Left ventricle myocardium superior (tissue), 1 donor: ENCODE data around the gene PUM1. TPM values are rescaled to one million over a fixed set of nuclear protein-coding genes. Genes with fewer than 3 reads are reported as not detected.
"Not testable (repeated sequence)": the region's sequence is repeated elsewhere in the genome, so short reads cannot be mapped to it uniquely, and the experiment has no call there.

Experiments used
- ATAC-seq: fragments of 200-7000 bp; cut with Tn5 transposase; one replicate; pipeline ENCODE4 v1.9.1; 2020; ENCODE audit warnings: mild to moderate bottlenecking, moderate library complexity
- DNase-seq: peaks from one replicate; pipeline ENCODE4 v3.0.0-alpha.2; 2020
- intact Hi-C: fragments of 100-400 bp; cut with micrococcal nuclease; formaldehyde crosslinking; loops from one replicate; pipeline ENCODE4 v1.11.0; 2022
- long read RNA-seq: library from polyadenylated mRNA; unstranded; transcript quantifications from one replicate; pipeline ENCODE4 v2.0.0, GENCODE V29; 2021
- total RNA-seq: library from RNA; stranded (reverse); fragmentation: NEBNext Ultra II Directional; extraction: Animal tissue kit (Norgen Biotek cat#: 25700); gene quantifications from one replicate; pipeline ENCODE4 v1.2.1, GENCODE V29; 2021
- donor health status: DM: no; HTN: yes; CAD: no; lungs with severe emphysema.

PUM1 gene, protein sequence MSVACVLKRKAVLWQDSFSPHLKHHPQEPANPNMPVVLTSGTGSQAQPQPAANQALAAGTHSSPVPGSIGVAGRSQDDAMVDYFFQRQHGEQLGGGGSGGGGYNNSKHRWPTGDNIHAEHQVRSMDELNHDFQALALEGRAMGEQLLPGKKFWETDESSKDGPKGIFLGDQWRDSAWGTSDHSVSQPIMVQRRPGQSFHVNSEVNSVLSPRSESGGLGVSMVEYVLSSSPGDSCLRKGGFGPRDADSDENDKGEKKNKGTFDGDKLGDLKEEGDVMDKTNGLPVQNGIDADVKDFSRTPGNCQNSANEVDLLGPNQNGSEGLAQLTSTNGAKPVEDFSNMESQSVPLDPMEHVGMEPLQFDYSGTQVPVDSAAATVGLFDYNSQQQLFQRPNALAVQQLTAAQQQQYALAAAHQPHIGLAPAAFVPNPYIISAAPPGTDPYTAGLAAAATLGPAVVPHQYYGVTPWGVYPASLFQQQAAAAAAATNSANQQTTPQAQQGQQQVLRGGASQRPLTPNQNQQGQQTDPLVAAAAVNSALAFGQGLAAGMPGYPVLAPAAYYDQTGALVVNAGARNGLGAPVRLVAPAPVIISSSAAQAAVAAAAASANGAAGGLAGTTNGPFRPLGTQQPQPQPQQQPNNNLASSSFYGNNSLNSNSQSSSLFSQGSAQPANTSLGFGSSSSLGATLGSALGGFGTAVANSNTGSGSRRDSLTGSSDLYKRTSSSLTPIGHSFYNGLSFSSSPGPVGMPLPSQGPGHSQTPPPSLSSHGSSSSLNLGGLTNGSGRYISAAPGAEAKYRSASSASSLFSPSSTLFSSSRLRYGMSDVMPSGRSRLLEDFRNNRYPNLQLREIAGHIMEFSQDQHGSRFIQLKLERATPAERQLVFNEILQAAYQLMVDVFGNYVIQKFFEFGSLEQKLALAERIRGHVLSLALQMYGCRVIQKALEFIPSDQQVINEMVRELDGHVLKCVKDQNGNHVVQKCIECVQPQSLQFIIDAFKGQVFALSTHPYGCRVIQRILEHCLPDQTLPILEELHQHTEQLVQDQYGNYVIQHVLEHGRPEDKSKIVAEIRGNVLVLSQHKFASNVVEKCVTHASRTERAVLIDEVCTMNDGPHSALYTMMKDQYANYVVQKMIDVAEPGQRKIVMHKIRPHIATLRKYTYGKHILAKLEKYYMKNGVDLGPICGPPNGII
- 75.0 TPM for total RNA-seq
- long read RNA-seq, full-length matches to known transcripts: 21 of 78 reads
- long read RNA-seq, partial matches to known transcripts: 24 of 78 reads
- long read RNA-seq, other reads (novel, unspliced or antisense): 33 of 78 reads

DNA sequence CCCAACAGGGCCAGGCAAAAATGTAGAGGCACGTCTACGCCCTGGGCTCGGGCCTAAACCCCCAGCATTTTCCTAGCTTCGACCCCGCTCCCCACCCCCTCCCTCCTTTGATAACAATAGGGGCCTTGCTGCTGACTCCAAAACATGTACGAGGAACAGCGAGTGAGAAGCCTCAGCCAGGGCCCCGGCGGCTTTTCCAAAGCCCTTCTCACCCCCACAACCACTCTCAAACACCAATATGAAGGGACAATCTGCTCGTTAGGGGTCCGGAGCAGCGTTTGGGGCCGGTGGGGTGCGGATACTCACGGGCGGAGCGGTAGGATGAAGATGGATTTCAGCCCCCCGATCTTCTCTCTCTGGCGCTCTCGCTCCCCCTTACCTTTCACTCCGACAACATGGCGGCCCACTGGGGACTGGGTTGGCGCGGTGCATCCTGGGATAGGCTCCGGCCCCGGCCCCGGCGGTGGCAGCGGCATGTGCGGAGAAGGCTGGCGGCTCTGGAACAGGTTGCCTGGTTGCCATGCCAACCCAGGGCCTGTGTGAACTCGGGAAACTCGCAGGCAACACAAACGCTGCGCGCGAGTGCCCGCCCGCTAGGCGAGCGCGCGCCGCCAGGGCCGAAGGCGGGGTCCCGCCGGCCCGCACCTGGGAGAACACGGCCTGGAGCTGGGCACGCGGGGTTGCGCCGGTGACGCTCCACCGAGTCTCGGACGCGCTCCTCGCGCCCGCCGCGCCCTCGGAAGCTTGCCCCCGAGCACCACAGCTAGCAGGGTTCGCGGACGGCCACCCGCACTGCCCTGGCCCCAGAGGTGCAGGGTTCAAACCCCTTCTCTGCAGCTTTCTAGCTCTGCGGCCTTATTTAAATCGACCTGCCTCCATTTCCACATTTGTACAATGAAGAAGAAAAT lies at the start of gene PUM1:
TSS of gene PUM1 (minus strand) at position 408 of the 908 bp plus-strand sequence. CDS start 6,151 bp downstream, outside the sequence.
- ATAC-seq: peak; percentile 99
- intact Hi-C loops: loop anchor here (10.0 kb wide), 1 partner anchor 91 kb away; no protein-coding TSS in a partner anchor

DNA sequence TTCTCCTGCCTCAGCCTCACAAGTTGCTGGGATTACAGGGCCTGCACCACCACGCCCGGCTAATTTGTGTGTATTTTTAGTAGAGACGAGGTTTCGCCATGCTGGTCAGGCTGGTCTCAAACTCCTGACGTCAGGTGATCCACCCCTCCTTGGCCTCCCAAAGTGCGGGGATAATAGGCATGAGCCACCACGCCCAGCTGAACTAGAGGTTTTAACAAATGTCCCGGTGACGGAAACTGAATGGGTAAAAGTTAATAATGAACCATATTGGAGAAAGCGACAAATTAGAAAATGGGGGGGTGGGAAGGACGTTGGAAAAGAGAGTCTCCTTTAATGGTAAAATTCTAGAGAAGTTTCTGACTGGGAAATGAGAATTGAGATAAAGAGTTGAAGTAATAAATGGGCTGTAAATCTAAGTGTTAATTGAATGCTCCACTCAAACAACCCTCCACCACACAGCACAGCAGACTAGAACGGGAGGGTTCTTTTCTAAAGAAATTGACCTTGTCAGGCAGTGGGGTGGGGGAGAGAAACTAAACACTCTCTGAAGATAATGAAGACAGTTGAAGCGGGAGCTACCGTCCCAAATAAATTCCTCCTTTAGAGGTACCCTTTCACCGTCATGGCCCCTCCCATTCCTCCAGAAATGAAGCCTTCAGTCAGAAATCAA lies 46.9 kb upstream of the PUM1 start:
- DNase-seq: no peak
- no peak for ATAC-seq
- intact Hi-C loops: no loop called here

More for the DNA sequence above, at the start of gene PUM1:
- DNase-seq: peak; percentile 98

DNA sequence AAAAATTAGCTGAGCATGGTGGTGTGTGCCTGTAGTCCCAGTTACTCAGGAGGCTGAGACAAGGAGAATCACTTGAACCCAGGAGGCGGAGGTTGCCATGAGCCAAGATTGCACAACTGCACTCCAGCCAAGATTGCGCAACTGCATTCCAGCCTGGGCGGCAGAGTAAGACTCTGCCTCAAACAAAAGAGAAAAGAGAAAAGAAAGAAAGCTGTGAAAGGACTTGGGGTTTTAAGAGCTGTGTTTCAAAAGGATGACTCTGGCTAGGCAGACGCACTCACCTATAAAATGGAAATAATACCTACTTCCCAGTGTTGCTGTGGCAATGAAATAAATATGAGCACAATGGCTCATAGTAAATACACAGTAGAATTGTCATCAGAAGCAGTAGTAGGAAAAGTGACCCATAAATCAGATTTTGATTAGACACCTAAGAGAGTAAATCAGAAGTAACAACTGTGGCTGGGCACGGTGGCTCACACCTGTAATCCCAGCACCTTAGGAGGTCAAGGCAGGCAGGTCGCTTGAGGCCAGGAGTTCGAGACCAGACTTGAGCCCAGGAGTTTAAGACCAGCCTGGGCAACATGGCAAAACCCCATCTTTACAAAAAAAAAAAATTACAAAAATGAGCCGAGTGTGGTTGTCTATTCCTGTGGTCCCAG lies 45.9 kb upstream of the PUM1 start:
- peak; percentile 69 for DNase-seq

DNA sequence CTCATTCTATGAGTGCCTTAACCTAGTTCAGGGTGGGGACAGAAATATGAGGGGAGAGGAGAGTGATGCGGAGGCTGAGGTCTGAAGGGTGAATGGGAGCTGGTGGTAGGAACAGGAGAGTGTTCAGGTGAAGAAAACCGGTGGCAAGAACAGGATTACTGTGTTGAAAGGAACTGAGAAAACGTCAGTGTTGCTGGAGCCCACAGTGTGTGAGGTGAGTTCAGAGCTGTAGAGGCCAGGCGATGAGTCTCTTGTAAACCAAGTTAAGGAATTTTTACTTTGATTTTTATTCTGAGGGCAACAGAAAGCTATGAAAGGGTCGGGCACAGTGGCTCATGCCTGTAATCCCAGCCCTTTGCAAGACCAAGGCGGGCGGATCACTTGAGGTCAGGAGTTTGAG lies 45.3 kb upstream of the PUM1 start:
- intact Hi-C loops: no loop called here
- ATAC-seq: no peak
- DNase-seq: no peak

More for the DNA sequence above, 45.9 kb upstream of the PUM1 start:
- peak; percentile 61 for ATAC-seq
- intact Hi-C loops: no loop called here

DNA sequence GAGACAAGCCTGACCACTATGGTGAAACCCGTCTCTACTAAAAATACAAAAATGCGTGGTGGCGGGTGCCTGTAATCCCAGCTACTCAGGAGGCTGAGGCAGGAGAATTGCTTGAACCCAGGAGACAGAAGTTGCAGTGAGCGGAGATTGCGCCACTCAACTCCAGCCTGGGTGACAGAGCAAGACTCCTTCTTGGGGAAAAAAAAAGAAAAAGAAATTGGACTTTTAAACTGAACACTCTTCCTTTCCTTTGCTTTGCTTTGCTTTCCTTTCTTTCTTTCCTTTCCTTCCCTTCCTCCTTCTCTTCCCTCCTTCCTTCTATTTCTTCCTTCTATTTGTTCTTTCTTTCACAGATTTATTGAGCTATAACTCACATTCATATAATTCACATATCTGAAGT lies 43.3 kb upstream of the PUM1 start:
- intact Hi-C loops: no loop called here
- no peak for DNase-seq
- ATAC-seq: no peak

DNA sequence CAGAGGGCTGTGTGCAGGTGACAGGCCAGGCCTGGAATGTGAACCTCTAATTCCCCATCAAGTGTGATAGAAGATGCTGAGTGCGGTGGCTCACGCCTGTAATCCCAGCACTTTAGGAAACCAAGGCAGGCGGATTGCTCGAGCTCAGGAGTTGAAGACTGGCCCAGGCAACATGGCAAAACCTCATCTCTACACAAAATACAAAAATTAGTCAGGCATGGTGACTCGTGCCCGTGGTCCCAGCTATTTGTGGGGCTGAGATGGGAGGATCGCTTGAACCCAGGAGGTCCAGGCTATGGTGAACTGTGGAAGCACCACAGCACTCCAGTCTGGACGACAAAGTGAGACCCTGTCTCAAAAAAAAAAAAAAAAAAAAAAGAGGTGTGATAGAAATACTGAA lies 40.1 kb upstream of the PUM1 start:
- ATAC-seq (no peak), DNase-seq (no peak)
- intact Hi-C loops: no loop called here

DNA sequence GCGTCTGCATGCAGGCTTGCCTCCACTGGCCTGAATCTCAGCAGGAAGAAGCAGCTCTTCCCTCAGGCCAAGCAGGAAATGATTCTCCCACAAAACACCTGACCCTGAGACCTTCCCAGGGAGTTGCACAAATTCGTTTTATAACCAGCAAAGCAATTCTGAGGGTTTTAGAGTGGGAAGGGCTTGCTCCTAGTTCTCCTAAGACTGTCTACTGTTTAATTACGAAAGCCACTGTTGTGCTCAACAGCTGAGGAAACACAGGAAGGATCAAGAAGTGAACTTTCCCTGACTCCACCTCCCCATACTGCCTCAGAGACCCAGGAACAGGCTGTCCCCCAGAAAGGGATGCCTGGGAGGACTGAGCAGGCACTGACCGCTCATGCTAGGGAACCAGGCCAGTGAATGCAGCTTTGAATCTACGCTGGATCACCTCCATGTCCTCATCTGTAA lies 37.0 kb upstream of the PUM1 start:
- DNase-seq (peak; percentile 33), ATAC-seq (peak; percentile 75)
- intact Hi-C loops: no loop called here

DNA sequence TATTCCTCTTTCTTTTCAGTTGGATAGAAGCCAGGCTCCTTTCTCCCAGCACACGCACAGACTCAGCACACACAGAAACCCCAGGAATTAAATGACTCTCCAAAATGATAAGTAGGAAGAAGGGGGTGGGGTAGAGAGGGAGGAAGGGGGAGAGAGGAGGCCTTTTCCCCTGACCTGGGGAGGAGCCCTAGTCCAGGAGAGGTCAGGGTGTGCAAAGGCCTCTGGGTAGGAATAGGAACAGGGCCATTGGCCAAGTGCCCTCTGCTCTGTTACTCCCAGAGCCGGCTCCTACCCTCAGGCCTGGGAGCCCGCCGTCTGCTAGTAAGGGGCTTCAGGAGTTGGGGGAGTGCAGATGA lies 35.6 kb upstream of the PUM1 start:
- no peak for DNase-seq
- intact Hi-C loops: no loop called here
- peak; percentile 48 for ATAC-seq

DNA sequence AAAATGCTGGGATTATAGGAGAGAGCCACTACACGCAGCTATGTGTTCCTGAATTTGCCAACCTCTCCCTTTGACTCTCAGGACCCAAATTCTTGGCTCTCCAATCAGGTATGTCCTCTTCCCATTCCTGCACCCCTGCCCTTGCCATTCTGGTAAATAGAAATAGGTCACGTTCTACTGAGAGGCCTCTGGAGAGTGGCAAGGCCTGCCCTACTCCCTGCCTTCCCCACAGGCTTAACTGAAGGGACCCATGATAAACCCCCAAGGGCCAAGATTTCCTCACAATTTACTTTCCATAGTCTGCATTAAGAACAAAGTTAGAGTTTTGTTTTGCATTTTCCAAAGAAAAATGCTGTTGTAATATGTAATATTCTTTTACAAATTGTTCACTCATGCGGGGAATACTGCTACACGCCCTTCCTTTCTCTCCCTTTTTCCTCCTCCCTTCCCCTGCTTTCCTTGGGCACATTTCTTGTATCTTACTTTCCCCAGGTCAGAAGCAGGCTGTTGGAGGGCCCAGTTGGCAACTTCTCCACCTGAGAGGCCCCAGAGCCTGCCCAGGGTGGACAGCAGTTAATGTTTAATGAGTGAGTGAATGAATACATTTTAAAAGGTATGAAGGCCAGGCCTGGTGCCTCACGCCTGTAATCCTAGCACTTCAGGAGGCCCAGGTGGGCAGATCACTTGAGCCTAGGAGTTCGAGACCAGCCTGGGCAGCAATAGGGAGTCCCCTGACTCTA lies 33.9 kb upstream of the PUM1 start:
- ATAC-seq (no peak), DNase-seq (no peak)
- intact Hi-C loops: no loop called here

DNA sequence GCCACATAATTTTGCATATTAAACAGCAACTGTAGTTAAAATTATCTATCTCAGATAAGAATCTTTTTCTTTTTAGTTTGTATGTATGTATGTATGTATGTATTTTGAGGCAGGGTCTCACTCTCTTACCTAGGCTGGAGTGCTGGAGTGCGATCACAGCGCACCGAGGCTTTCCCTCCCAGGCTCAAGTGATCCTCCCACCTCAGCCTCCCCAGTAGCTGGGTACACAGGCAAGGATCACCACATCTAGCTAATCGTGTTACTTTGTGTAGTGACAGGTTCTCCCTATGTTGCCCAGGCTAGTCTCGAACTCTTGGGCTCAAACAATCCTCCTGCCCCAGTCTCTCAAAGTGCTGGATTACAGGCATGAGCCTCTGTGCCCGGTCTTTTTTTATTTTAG lies 30.5 kb upstream of the PUM1 start:
- intact Hi-C loops: no loop called here
- ATAC-seq: no peak

DNA sequence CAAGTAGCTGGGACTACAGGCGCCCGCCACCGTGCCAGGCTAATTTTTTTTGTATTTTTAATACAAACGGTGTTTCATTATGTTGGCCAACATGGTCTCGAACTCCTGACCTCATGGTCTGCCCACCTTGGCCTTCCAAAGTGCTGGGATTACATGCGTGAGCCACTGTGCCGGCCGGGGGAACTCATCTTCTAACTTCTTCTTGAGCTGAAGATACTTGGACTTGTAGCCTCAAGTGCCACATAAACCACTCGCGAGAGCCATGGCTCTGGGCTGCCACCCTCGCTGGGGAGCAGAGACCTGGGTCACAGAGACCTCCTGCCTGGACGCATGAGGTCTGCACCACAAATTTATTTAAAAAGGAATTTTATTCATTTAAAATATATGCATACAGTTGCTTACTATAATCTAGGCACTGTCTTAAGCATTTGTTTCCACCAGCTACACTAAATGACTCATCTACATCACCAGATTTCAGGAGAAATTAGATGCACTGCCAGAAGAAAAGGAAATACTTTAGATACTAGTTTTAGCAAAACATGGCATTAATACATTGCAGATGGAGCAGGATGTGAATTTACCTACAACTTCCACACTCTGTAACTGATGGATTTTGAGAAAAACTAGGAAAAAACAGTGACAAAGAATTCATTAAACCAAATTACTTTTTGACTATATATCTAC lies 29.9 kb upstream of the PUM1 start:
- intact Hi-C loops: no loop called here
- DNase-seq (no peak), ATAC-seq (no peak)

More for the DNA sequence above, 30.5 kb upstream of the PUM1 start:
- no peak for DNase-seq

DNA sequence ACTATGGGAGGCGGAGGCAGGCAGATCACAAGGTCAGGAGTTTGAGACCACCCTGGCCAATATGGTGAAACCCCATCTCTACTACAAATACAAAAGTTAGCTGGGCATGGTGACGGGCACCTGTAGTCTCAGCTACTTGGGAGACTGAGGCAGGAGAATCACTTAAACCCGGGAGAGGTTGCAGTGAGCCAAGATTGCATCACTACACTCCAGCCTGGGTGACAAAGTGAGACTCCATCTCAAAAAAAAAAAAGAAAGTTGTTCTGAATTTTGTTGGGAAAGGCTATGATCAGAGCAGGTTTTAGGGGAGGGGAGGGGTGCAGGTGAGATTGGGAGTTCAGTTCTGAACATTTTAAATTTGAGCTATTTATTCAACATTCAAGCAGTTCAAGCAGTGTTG lies 22.6 kb upstream of the PUM1 start:
- ATAC-seq, intact Hi-C loops, DNase-seq: not testable (repeated sequence)

DNA sequence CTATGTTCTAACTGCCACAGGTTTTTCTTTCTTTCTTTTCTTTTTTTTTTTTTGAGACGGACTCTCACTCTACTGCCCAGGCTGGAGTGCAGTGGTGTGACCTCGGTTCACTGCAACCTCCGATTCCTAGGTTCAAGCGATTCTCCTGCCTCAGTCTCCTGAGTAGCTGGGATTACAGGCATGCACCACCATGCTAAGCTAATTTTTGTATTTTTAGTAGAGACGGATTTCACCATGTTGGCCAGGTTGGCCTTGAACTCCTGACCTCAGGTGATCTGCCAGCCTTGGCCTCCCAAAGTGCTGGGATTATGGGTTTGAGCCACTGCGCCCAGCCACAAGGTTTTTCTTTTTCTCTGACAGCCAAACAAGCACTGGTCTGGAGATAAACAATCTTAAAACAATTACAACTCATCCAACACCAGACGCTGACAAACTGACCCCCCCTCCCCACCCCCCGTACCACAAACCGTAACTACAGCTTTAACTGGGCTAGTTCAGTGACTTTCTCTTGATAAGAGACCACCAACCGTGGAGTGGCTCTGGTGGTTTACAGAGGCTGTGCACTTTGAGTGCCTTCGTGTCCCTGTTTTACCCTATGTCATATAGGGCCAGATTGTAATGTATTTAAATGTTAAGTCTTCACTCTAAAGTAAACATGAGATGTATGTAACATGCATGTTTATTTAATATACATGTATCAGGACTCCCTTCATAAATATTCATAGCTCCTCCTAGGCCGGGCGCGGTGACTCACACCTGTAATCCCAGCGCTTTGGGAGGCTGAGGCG lies 19.5 kb upstream of the PUM1 start:
- DNase-seq (no peak), ATAC-seq (no peak)
- intact Hi-C loops: no loop called here

DNA sequence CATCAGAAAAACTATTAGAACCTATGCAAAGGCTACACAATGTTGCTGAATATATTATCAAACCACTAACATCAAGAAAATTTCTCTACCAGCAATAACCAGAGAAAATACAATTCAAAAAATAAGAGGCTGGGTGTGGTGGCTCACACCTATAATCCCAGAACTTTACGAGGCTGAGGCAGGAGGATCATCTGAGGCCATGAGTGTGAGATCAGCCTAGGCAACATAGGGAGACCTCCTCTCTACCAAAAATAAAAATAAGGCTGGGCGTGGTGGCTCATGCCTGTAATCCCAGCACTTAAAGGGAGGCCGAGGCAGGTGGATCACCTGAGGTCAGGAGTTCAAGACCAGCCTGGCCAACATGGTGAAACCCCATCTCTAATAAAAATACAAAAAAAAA lies 16.9 kb upstream of the PUM1 start:
- DNase-seq: no peak
- intact Hi-C loops: no loop called here
- ATAC-seq: no peak

DNA sequence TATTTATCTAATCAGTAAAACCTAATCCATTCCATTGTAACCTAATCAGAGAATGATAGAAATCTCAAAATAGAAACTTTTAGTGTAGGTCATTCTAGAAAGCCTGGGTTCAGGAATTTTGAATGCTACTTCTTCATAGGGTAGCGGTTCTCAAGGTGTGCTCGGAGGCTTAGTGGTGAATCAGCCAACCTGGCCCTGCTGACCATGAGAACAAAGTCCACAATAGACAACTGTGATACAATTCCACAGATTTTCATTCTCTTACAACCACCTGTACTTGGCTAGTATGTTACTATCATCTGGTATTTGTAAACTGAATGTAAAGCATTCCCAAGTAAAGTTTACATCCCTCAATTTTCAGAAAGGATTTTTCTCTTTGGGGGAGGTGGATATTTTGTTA lies 7.5 kb upstream of the PUM1 start:
- no peak for DNase-seq
- intact Hi-C loops: no loop called here
- no peak for ATAC-seq
